WERI-Rb-1 (cell line): Measurements from ENCODE around the gene RCOR3.

Source experiments
- DNase-seq: peaks from one replicate; pipeline ENCODE4 v3.0.0-alpha.2; 2020
- H3K27ac ChIP-seq: fragments of 250-450 bp; sonication (Bioruptor Pico); 2 replicates; pipeline ENCODE4 v1.5.1; 2020; ENCODE audit warnings: mild to moderate bottlenecking, moderate library complexity
- H3K27me3 ChIP-seq: fragments of 250-450 bp; sonication (Bioruptor Pico); 2 replicates; pipeline ENCODE4 v1.5.1; 2021; ENCODE audit warnings: mild to moderate bottlenecking, low read depth, moderate library complexity; ENCODE audit not compliant: insufficient read depth, severe bottlenecking
- H3K36me3 ChIP-seq: fragments of 250-450 bp; sonication (Bioruptor Pico); 2 replicates; pipeline ENCODE4 v1.5.1; 2020; ENCODE audit warnings: mild to moderate bottlenecking, moderate library complexity
- H3K4me3 ChIP-seq: 2 replicates; pipeline ENCODE4 v1.5.1; 2011; ENCODE audit warnings: low read depth, mild to moderate bottlenecking, control low read depth, low read length
- H3K9me3 ChIP-seq: fragments of 250-450 bp; sonication (Bioruptor Pico); 2 replicates; pipeline ENCODE4 v1.5.1; 2021; ENCODE audit warnings: mild to moderate bottlenecking, moderate library complexity; ENCODE audit not compliant: severe bottlenecking
- TF ChIP-seq, protein P1 (sequence below): IDR thresholded peaks from 2 replicates; pipeline ENCODE4 v1.5.1; 2011; ENCODE audit warnings: low read depth, mild to moderate bottlenecking, control low read depth, inconsistent platforms, low read length

The RCOR3 gene

DNA sequence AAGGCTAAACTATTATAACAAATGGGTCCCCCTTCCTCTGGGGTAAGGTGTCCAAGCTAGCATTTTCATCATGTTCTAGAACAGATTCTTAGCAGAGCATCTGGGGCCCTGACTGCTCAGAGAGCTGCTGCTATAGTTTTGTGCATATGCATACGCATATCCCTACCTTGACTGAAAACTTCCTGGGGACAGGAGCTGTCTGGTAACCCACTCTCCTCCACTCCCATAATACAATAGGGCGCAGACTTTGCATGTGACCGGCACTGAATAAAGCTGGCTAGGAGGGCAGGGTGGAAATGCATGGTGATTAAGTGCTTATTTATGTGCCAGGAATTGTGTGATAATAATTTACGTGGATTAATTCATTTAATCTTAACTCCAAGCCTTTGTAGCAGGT lies 79.1 kb downstream of the RCOR3 start:
- Histone ChIP-seq H3K27me3 (no peaks in the 10 kb centered on the region), H3K9me3 (no peaks in the 10 kb centered on the region)
- TF ChIP-seq, protein P1, sequence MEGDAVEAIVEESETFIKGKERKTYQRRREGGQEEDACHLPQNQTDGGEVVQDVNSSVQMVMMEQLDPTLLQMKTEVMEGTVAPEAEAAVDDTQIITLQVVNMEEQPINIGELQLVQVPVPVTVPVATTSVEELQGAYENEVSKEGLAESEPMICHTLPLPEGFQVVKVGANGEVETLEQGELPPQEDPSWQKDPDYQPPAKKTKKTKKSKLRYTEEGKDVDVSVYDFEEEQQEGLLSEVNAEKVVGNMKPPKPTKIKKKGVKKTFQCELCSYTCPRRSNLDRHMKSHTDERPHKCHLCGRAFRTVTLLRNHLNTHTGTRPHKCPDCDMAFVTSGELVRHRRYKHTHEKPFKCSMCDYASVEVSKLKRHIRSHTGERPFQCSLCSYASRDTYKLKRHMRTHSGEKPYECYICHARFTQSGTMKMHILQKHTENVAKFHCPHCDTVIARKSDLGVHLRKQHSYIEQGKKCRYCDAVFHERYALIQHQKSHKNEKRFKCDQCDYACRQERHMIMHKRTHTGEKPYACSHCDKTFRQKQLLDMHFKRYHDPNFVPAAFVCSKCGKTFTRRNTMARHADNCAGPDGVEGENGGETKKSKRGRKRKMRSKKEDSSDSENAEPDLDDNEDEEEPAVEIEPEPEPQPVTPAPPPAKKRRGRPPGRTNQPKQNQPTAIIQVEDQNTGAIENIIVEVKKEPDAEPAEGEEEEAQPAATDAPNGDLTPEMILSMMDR: no peak

DNA sequence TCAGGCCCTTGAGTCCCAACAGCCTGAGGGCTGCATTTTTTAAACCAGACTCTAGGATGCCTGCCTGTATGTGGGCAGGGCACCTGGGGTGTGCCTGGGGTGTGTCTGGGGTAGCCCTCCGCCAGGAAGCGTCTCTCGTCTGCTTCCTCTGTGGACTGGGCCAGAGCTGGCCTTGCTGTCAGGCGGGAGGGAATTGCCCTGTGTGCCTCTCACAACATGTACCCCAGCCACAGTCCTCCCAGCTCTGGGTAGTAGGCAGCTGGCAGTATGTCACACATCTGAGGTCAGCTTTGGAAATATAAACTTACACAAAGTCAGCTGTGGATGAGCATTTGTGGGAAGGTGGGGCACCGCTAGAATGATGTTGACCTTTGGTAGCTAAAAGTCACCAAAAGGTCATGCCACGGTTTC lies 80.5 kb downstream of the RCOR3 start:
- H3K27ac ChIP-seq: peak overlapping the region; percentile 54
- TF ChIP-seq, protein P1: no peak
- DNase-seq: no peak
- H3K4me3 ChIP-seq: no peak overlapping the region
- no peaks in the 10 kb centered on the region for H3K27me3 ChIP-seq
- peaks cover 23% of the 10 kb centered on the region for H3K36me3 ChIP-seq
- H3K9me3 ChIP-seq: no peaks in the 10 kb centered on the region

More for the DNA sequence above, 79.1 kb downstream of the RCOR3 start:
- DNase-seq: no peak
- Histone ChIP-seq H3K36me3 (peaks cover 23% of the 10 kb centered on the region), H3K4me3 (no peak overlapping the region), H3K27ac (no peak overlapping the region)

DNA sequence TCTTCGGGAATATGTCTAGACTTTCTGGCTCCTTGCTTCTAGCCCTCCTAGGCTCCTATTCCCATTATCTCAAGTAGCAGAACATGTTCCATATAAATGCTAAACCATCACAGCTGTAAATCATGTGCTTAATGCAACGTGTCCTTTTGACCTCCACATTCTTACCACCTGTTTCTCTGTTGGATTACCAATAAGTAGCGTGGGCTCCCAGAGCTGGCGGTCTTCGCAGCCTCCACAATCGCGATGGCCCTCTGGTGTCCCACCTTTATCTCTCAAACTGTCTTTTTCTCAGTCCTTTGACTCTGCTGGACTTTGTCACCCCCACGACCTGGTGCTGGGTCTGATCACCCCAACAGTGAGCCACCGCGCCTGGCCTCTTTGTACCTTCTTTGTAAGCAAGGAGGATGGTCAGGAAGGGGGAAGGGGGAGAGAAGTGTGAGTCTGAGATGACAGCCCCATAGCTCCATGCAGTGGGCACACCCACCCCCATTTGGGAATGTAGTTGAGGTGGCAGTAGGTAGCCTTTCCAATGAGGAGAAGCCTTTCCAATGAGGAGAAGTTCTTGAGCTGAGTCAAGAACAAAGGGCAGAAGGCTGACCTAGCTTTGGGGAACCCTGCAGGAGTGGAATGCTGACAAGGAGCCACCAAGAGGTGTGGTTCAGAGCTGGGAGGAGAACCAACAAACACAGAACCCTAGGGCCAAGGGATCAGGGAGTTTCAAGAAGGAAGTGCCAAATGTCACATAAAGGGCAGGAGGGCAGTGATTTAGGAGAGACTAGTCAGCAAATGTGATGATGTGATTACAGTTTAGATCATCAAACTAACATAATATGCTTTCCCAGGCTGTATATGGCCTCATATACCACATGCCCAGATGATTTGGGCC lies 81.7 kb downstream of the RCOR3 start:
- Histone ChIP-seq H3K27ac (peak overlapping the region; percentile 54), H3K9me3 (no peaks in the 10 kb centered on the region), H3K27me3 (no peaks in the 10 kb centered on the region), H3K4me3 (no peak overlapping the region), H3K36me3 (peaks cover 18% of the 10 kb centered on the region)
- peak; percentile 58 for DNase-seq
- TF ChIP-seq, protein P1: no peak

DNA sequence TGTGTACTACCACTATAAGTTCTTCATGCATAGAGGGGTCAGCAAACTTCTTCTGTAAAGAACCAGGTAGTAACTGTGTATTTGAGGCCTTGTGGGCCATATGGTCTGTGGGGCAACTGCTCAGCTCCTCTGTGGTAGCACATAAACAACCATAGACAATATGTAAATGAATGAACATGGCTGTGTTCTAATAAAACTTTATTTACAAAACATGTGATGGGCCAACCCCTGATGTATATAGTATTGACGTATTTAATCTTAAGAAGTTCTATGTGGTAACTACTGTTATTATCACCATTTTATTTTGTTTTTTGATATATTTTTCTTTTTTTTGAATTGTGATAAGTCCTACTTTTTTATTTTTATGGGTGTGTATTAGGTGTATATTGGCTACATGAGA lies 82.8 kb downstream of the RCOR3 start:
- Histone ChIP-seq H3K27me3 (no peaks in the 10 kb centered on the region), H3K9me3 (no peaks in the 10 kb centered on the region), H3K4me3 (no peak overlapping the region), H3K36me3 (peaks cover 18% of the 10 kb centered on the region), H3K27ac (no peak overlapping the region)
- DNase-seq: no peak
- TF ChIP-seq, protein P1: no peak

DNA sequence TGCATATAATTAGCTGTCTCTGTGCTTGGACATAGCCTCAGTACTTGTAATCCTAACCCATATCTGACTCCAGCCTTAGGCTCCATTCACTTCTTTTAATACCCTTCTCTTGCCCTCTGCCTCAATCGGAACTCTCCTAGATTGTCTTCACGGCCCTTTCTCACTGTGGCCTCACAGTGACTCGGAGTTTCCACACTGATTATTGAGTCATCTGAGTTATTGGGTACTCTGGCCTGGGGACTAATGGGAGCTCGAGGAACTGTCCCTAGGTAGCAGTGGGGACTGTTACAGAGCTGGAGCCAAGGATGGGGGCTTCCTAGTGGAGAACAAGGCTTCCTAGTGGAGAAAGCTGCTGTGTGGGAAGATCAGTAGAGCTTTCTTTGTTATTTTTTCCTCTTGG lies 84.4 kb downstream of the RCOR3 start:
- no peak overlapping the region for H3K27ac ChIP-seq
- peaks cover 18% of the 10 kb centered on the region for H3K36me3 ChIP-seq
- DNase-seq: no peak
- no peaks in the 10 kb centered on the region for H3K9me3 ChIP-seq
- TF ChIP-seq, protein P1: no peak
- H3K27me3 ChIP-seq: no peaks in the 10 kb centered on the region
- H3K4me3 ChIP-seq: no peak overlapping the region
